HG03354 (cell line): ENCODE measurements around the gene CFAP119.

Source experiments
- ATAC-seq: cut with Tn5 transposase; IDR thresholded peaks from one replicate; pipeline ENCODE4 v1.9.1; 2021; ENCODE audit warnings: mild to moderate bottlenecking; ENCODE audit not compliant: unreplicated experiment, poor library complexity, severe bottlenecking

Gene CFAP119

DNA sequence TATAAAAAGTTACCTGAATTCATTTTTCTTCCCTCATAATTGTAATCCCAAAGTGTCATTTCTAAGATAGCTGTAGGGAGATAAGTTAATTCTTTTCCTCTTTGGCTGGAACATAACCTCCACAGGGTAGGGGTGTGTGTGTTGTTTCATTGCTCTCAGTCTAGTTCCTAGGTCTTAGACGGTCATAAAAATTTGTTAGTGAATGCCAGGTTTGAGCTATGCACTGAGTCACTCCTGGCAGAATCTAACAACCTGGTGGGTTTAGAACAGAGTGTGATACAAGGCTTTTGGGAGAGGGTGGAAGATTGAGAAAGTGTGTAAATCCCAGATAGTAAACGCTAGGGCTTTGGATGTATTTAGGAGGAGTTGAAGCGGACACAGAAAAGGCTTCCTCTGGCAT, 14.5 kb downstream of the CFAP119 start:
- ATAC-seq: no peak

- ATAC-seq: no peak
Observed at GRCh38 chr16:30746638-30747175, 15.2 kb downstream of the CFAP119 start.

DNA sequence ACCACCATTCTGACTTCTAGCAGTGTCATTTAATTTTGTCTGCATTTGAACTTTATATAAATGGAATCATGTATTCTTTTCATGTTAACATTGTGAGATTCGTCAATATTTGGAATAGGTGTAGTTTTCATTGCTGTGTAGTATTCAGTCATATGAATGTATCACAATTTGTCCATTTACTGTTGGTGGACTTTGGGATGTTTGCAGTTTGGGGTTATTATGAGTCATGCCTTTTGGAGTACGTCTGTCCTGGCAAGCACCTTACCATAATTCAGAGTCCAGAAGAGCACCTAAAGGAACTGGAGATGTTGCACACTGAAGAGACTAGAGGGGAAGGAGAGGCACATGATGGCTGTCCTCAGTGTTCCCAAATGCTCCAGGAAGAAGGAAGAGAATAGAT, 16.8 kb downstream of the CFAP119 start:
- no peak for ATAC-seq

- ATAC-seq: no peak
Observed at GRCh38 chr16:30744183-30744582, 17.7 kb downstream of the CFAP119 start.

DNA sequence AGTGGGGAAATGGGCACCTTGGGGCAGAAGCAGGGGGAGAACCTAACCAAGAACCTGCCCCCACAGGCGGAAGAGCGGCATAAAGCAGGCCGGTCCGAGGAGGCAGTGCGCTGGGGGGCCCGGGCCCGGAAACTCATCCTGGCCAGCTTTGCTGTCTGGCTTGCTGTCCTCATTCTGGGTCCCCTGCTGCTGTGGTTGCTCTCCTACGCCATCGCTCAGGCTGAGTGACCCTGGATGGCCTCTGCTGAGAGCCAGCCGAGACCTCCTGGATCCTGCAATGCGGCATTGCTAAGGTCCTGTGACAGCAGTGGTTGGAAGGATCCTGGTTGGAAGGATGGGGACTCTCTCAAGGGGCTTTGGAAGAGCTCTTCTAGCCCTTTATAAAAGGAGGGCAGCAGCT, 18.1 kb downstream of the CFAP119 start:
- no peak for ATAC-seq

GRCh38 chr16:30741461-30741914, 20.4 kb downstream of the CFAP119 start:
- no peak for ATAC-seq

DNA sequence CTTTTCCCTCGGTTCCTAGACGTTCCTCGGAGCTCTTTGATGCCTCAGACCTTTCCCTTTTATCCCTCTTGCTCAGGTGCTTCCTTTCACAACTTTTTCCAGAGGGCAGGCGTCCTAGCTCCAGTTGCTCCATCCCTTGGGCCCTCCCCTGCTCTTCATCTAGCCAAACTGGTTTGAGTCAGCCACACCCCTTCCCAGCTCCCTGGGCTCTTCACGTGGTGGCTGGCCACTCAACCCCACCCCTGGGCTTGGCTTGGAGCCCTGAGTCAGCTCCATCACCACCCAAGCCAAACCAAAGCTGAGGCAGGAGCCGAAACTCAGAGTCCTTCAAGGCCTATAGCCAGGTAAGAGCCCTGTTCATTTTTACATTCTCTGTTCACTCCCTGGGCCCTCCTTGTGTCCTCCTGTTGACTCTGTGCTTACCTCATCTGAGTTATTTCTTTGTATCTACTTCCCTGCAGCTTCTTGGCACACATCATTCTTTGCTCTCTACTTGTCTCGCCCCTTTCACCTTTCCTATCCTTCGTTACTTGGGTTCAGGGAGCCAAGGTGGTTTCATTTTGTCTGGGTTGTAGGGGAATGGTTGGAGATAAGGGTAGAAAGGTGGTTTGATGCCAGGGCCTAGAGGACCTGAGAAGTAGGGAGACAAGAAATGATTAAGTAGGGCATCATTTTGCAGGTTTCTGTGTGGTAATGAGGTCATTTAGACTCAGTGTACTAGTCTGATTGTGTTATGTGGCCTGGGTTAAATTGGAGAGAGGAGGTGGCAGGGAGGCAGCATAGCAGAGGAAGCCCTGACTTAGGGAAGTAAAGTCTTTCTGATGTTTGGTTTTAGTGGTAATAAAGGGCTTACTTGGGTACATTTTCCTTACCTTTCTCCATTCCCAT, 21.3 kb downstream of the CFAP119 start:
- ATAC-seq: no peak

GRCh38 chr16:30738984-30739951, 22.6 kb downstream of the CFAP119 start:
- ATAC-seq: no peak

DNA sequence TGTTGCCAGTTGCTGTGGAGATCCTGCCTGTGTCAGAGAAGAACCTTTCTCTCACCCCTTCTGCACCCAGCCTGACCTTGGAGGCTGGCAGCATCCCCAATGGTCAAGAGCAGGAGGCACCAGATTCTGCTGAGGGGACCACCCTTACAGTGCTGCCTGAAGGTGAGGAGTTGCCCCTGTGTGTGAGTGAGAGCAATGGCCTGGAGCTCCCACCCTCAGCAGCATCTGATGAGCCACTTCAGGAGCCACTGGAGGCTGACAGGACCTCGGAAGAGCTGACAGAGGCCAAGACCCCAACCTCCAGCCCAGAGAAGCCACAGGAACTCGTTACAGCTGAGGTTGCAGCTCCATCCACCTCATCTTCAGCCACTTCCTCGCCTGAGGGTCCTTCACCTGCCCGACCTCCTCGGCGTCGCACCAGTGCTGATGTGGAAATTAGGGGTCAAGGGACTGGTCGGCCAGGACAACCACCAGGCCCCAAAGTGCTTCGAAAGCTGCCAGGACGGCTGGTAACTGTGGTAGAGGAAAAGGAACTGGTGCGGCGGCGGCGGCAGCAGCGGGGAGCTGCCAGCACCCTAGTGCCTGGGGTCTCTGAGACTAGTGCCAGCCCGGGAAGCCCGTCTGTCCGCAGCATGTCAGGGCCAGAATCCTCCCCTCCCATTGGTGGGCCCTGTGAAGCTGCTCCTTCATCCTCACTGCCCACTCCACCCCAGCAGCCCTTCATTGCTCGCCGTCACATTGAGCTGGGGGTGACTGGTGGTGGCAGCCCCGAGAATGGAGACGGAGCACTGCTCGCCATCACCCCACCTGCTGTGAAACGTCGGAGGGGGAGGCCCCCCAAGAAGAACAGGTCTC, 23.8 kb downstream of the CFAP119 start:
- ATAC-seq: no peak

DNA sequence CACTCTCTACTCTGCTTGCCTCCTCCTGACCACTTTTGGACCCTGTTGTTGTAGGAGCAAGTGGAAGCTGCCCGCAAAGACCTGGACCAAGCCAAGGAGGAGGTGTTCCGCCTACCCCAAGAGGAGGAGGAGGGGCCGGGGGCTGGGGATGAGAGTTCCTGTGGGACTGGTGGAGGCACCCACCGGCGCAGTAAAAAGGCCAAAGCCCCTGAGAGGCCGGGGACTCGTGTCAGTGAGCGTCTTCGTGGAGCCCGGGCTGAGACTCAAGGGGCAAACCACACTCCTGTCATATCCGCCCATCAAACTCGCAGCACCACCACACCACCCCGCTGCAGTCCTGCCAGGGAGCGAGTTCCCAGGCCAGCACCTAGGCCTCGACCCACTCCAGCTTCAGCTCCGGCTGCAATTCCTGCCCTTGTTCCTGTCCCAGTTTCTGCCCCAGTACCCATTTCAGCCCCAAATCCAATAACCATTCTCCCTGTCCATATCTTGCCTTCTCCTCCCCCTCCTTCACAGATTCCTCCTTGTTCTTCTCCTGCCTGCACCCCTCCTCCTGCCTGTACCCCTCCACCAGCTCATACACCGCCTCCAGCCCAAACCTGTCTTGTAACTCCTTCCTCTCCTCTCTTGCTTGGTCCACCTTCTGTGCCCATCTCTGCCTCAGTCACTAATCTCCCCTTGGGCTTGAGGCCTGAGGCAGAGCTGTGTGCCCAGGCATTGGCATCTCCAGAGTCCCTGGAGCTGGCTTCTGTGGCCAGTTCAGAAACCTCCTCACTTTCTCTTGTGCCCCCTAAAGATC, 24.7 kb downstream of the CFAP119 start:
- no peak for ATAC-seq

DNA sequence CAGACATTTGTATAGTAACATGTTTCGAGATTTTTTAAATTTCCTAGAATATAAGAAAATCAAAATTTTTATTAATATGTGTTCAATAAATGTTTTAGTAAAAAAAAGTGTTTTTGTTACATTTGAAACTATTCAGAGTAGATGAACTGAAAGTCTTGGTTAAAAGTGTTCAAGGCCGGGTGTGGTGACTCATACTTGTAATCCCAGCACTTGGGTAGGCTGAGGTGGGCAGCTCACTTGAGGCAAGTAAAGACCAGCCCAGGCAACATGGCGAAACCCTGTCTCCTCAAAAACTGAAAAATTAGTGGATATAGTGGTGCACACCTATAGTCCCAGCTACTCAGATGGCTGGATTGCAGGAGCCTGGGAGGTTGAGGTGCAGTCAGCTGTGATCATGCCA, 30.5 kb downstream of the CFAP119 start:
- ATAC-seq: no peak

- no peak for ATAC-seq
Observed at GRCh38 chr16:30728899-30729672, 32.8 kb downstream of the CFAP119 start.

- ATAC-seq: no peak
Observed at GRCh38 chr16:30728321-30728720, 33.5 kb downstream of the CFAP119 start.

- ATAC-seq: no peak
Observed at GRCh38 chr16:30725418-30725792, 36.5 kb downstream of the CFAP119 start.

DNA sequence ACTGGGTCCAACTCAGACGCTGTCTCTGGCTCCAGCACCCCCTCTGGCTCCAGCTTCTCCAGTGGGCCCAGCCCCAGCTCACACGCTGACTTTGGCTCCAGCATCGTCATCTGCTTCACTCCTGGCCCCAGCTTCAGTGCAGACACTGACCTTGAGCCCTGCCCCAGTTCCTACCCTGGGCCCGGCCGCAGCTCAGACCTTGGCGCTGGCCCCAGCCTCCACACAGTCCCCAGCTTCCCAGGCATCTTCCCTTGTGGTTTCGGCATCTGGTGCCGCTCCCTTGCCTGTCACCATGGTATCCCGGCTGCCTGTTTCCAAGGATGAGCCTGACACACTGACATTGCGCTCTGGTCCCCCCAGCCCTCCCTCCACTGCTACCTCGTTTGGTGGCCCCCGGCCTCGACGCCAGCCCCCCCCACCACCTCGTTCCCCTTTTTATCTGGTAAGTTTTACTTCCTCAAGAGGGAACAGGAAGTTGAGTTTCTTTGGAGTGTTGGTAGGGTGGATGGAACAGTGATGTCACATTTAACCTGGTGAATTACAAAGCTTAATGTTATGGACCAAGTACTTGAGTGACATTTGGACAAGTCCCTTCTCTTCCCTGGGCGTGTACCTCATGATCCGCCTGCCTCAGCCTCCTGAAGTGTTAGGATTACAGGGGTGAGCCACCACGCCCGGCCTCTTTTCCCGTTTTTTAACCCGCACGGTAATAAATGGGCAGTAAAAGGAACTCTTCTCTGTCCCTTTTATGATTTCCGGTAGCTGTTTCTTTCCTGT, 37.0 kb downstream of the CFAP119 start:
- ATAC-seq: no peak

- no peak for ATAC-seq
Observed at GRCh38 chr16:30723725-30724355, 38.0 kb downstream of the CFAP119 start.

DNA sequence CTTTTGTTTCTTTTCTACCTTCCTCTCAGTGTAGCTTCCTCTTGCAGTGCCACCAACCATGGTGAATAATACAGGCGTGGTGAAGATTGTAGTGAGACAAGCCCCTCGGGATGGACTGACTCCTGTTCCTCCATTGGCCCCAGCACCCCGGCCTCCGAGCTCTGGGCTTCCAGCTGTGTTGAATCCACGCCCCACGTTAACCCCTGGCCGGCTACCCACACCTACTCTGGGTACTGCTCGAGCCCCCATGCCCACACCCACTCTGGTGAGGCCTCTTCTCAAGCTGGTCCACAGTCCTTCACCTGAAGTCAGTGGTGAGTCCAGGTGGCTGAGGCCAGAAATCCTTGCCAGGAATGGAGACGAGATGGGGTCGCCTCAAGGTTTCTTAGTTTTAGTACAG, 38.9 kb downstream of the CFAP119 start:
- no peak for ATAC-seq
